Endodermal cell (in vitro differentiated cells): Measurements from ENCODE around the gene CDH13. TPM values are rescaled to one million over a fixed set of nuclear protein-coding genes. Genes with fewer than 3 reads are reported as not detected.

Experiments used
- DNase-seq: peaks from one replicate; pipeline ENCODE4 v3.0.0-alpha.2; 2017
- H3K27ac ChIP-seq: 2 replicates; pipeline ENCODE4 v1.5.1; 2013; ENCODE audit warnings: mild to moderate bottlenecking, low read depth, low read length, moderate library complexity
- H3K27me3 ChIP-seq: 2 replicates; pipeline ENCODE4 v1.6.1; 2013; ENCODE audit warnings: mild to moderate bottlenecking, low read length, moderate library complexity; ENCODE audit not compliant: insufficient read depth, control insufficient read depth, poor library complexity, severe bottlenecking
- H3K36me3 ChIP-seq: 2 replicates; pipeline ENCODE4 v1.7.0; 2013; ENCODE audit warnings: mild to moderate bottlenecking, low read length, moderate library complexity; ENCODE audit not compliant: control insufficient read depth, insufficient read depth
- H3K4me1 ChIP-seq: one replicate; pipeline ENCODE4 v1.7.0; 2013; ENCODE audit warnings: low read length; ENCODE audit not compliant: control insufficient read depth, insufficient read depth
- H3K4me3 ChIP-seq: 2 replicates; pipeline ENCODE4 v1.5.1; 2013; ENCODE audit warnings: mild to moderate bottlenecking, low read length, moderate library complexity
- H3K9ac ChIP-seq: 2 replicates; pipeline ENCODE4 v1.6.1; 2013; ENCODE audit warnings: mild to moderate bottlenecking, low read length, moderate library complexity; ENCODE audit not compliant: poor library complexity, severe bottlenecking; ENCODE audit errors: extremely low read depth
- H3K9me3 ChIP-seq: 2 replicates; pipeline ENCODE4 v1.6.1; 2013; ENCODE audit warnings: mild to moderate bottlenecking, low read length, moderate library complexity; ENCODE audit not compliant: control insufficient read depth
- H3K27ac Mint-ChIP-seq: 2 replicates; pipeline ENCODE4 v1.8.0; 2020; ENCODE audit warnings: mixed read lengths
- H3K27me3 Mint-ChIP-seq: 2 replicates; pipeline ENCODE4 v1.8.0; 2021; ENCODE audit warnings: mild to moderate bottlenecking, mixed read lengths; ENCODE audit not compliant: insufficient read depth
- H3K36me3 Mint-ChIP-seq: 2 replicates; pipeline ENCODE4 v1.8.0; 2020; ENCODE audit warnings: low read depth, mixed read lengths
- H3K4me1 Mint-ChIP-seq: 2 replicates; pipeline ENCODE4 v1.8.0; 2020; ENCODE audit warnings: mixed read lengths
- H3K4me3 Mint-ChIP-seq: 2 replicates; pipeline ENCODE4 v1.8.0; 2020; ENCODE audit warnings: mild to moderate bottlenecking, moderate library complexity, mixed read lengths
- H3K9me3 Mint-ChIP-seq: 2 replicates; pipeline ENCODE4 v1.8.0; 2020; ENCODE audit warnings: mild to moderate bottlenecking, mixed read lengths
- CTCF ChIP-seq: fragments of 200-600 bp; sonication (generic); conservative IDR thresholded peaks from 2 replicates; pipeline ENCODE4 v1.5.0; 2021; ENCODE audit warnings: antibody characterized with exemption, mild to moderate bottlenecking
- WGBS, 2 experiments: methylation state at CpG; one replicate each; pipeline versions ENCODE4 v1.1.5 to v1.1.7; 2013; ENCODE audit warnings: missing lambda C conversion rate in 2 of 2, mixed read lengths in 1 of 2; ENCODE audit not compliant: insufficient coverage in 1 of 2, insufficient read length in 1 of 2; 5-methylcytosine and 5-hydroxymethylcytosine counted together
- total RNA-seq, 2 donors: library from RNA; stranded (reverse); fragmentation: NEBNext Ultra II Directional in 1 of 2; extraction: Animal tissue kit (Norgen Biotek cat#: 25700) in 1 of 2; gene quantifications; 2 replicates in 1 of 2; 3 replicates in 1 of 2; pipeline ENCODE4 v1.2.1, GENCODE V29; 2021

The CDH13 gene
- total RNA-seq, 2 donors from 2014 or later: 0.86 to 1.8 TPM

GRCh38 chr16:83128041-83128440 is 501.3 kb downstream of the CDH13 start:
- peaks cover 67% of the 10 kb centered on the region for H3K27me3 Mint-ChIP-seq
- WGBS, 2 experiments: 89 to 100% methylated on average over 3 to 6 of the region's 6 CpGs
- Histone ChIP-seq H3K4me3 (no peak overlapping the region), H3K4me1 (no peaks in the 10 kb centered on the region), H3K36me3 (peaks cover 10% of the 10 kb centered on the region), H3K27ac (no peak overlapping the region), H3K27me3 (peaks cover 39% of the 10 kb centered on the region), H3K9ac (no peak overlapping the region), H3K9me3 (peaks cover 38% of the 10 kb centered on the region)
- H3K36me3 Mint-ChIP-seq: no peaks in the 10 kb centered on the region
- TF ChIP-seq CTCF: no peak
- H3K4me3 Mint-ChIP-seq: no peak overlapping the region
- DNase-seq: no peak
- peaks cover 9% of the 10 kb centered on the region for H3K4me1 Mint-ChIP-seq
- no peak overlapping the region for H3K27ac Mint-ChIP-seq
- peaks cover 27% of the 10 kb centered on the region for H3K9me3 Mint-ChIP-seq

GRCh38 chr16:83130039-83130438 is 503.3 kb downstream of the CDH13 start:
- Mint-ChIP-seq H3K27me3 (peaks cover 84% of the 10 kb centered on the region), H3K9me3 (peaks cover 19% of the 10 kb centered on the region), H3K36me3 (no peaks in the 10 kb centered on the region), H3K4me3 (no peak overlapping the region), H3K27ac (no peak overlapping the region), H3K4me1 (peaks cover 9% of the 10 kb centered on the region)
- H3K9ac ChIP-seq: no peak overlapping the region
- WGBS, 2 experiments: 94% methylated on average over 2 to 3 of the region's 3 CpGs
- TF ChIP-seq CTCF: no peak
- peaks cover 10% of the 10 kb centered on the region for H3K36me3 ChIP-seq
- peaks cover 39% of the 10 kb centered on the region for H3K27me3 ChIP-seq
- no peak overlapping the region for H3K4me3 ChIP-seq
- peaks cover 34% of the 10 kb centered on the region for H3K9me3 ChIP-seq
- no peaks in the 10 kb centered on the region for H3K4me1 ChIP-seq
- no peak for DNase-seq
- no peak overlapping the region for H3K27ac ChIP-seq

- Mint-ChIP-seq H3K4me3 (no peak overlapping the region), H3K9me3 (no peaks in the 10 kb centered on the region), H3K27ac (no peak overlapping the region), H3K27me3 (peaks cover 83% of the 10 kb centered on the region), H3K36me3 (no peaks in the 10 kb centered on the region), H3K4me1 (peaks cover 12% of the 10 kb centered on the region)
- WGBS, 2 experiments: 90 to 100% methylated on average over 4 of the region's 4 CpGs
- no peak overlapping the region for H3K4me3 ChIP-seq
- no peak for DNase-seq
- no peak overlapping the region for H3K27ac ChIP-seq
- H3K4me1 ChIP-seq: no peaks in the 10 kb centered on the region
- peaks cover 20% of the 10 kb centered on the region for H3K27me3 ChIP-seq
- H3K36me3 ChIP-seq: no peaks in the 10 kb centered on the region
- no peak overlapping the region for H3K9ac ChIP-seq
- no peaks in the 10 kb centered on the region for H3K9me3 ChIP-seq
- no peak for TF ChIP-seq CTCF
Observed at GRCh38 chr16:83134638-83135037, 507.9 kb downstream of the CDH13 start.
